ENCODE measurements around the gene C7orf57. TPM values are rescaled to one million over a fixed set of nuclear protein-coding genes. Genes with fewer than 3 reads are reported as not detected.

C7orf57 gene
- total RNA-seq, 4 donors from 2014 or later = not detected

GRCh38 chr7:48085942-48086341 is 50.6 kb downstream of the C7orf57 start:
- Histone ChIP-seq H3K36me3 (no peaks in the 10 kb centered on the region), H3K4me3 (no peak overlapping the region), H3K27me3 (no peaks in the 10 kb centered on the region), H3K4me1 (peaks cover 0 to 31% (median 0%) of the 10 kb centered on the region in 3 donors), H3K9me3 (no peaks in the 10 kb centered on the region), H3K27ac (no peak overlapping the region)
- 100% methylated on average over 1 of the region's 1 CpG; no CpG with 5 or more reads in 1 of the 2 donors for WGBS, 2 donors (ENCODE audit: low coverage in 1 of 2)
- no peak for ATAC-seq
- TF ChIP-seq CTCF (IDR thresholded peaks at IDR 0.05) (no peak), POLR2AphosphoS5 (IDR thresholded peaks at IDR 0.05) (no peak), EP300 (IDR thresholded peaks at IDR 0.05) (no peak), POLR2A (IDR thresholded peaks at IDR 0.05) (no peak)

- Histone ChIP-seq H3K4me3 (no peak overlapping the region), H3K9me3 (no peaks in the 10 kb centered on the region), H3K27me3 (no peaks in the 10 kb centered on the region), H3K27ac (peak overlapping the region in 2 of 4 donors; percentile 89 to 90), H3K36me3 (peaks cover 0 to 10% of the 10 kb centered on the region in 2 donors), H3K4me1 (peaks cover 0 to 36% (median 0%) of the 10 kb centered on the region in 3 donors)
- 70 to 72% methylated on average over 5 to 7 of the region's 7 CpGs for WGBS, 2 donors (ENCODE audit: low coverage in 1 of 2)
- ATAC-seq = no peak
- no peak for TF ChIP-seq CTCF (IDR thresholded peaks at IDR 0.05)
- TF ChIP-seq EP300 (IDR thresholded peaks at IDR 0.05) = no peak
- TF ChIP-seq POLR2AphosphoS5 (IDR thresholded peaks at IDR 0.05) = no peak
- no peak for TF ChIP-seq POLR2A (IDR thresholded peaks at IDR 0.05)
These were observed 52.0 kb downstream of the C7orf57 start for GRCh38 chr7:48087349-48087748.

GRCh38 chr7:48088559-48089045 is 53.3 kb downstream of the C7orf57 start:
- WGBS, 2 donors (ENCODE audit: low coverage in 1 of 2) = no CpG with 5 or more reads among the region's 25 CpGs
- Histone ChIP-seq H3K9me3 (no peaks in the 10 kb centered on the region), H3K27ac (peak overlapping the region; percentile 64 to 91 (median 90)), H3K4me3 (peak overlapping the region; percentile 57 to 92), H3K36me3 (peaks cover 0 to 21% of the 10 kb centered on the region in 2 donors), H3K4me1 (peaks cover 0 to 36% (median 0%) of the 10 kb centered on the region in 3 donors), H3K27me3 (no peaks in the 10 kb centered on the region)
- TF ChIP-seq CTCF (IDR thresholded peaks at IDR 0.05) = peak in 1 of 4 experiments; percentile 3
- no peak for TF ChIP-seq EP300 (IDR thresholded peaks at IDR 0.05)
- TF ChIP-seq POLR2AphosphoS5 (IDR thresholded peaks at IDR 0.05) = peak; percentile 39
- TF ChIP-seq POLR2A (IDR thresholded peaks at IDR 0.05) = no peak
- ATAC-seq = peak; percentile 88

- peak; percentile 86 for ATAC-seq
- WGBS, 2 donors (ENCODE audit: low coverage in 1 of 2) = 27 to 36% methylated on average over 4 of the region's 96 CpGs
- H3K36me3 ChIP-seq = peaks cover 0 to 29% of the 10 kb centered on the region in 2 donors
- no peaks in the 10 kb centered on the region for H3K27me3 ChIP-seq
- H3K4me3 ChIP-seq = peak within 1 kb of the TSS; percentile 57 to 92
- H3K27ac ChIP-seq = peak within 1 kb of the TSS; percentile 64 to 91 (median 90)
- TF ChIP-seq CTCF (IDR thresholded peaks at IDR 0.05) = peak in 1 of 4 experiments; percentile 19
- peak; percentile 58 for TF ChIP-seq POLR2AphosphoS5 (IDR thresholded peaks at IDR 0.05)
- peak; percentile 71 to 75 for TF ChIP-seq POLR2A (IDR thresholded peaks at IDR 0.05)
- no peak for TF ChIP-seq EP300 (IDR thresholded peaks at IDR 0.05)
- H3K9me3 ChIP-seq = no peaks in the 10 kb centered on the region
- H3K4me1 ChIP-seq = peaks cover 0 to 36% (median 0%) of the 10 kb centered on the region in 3 donors
These were observed 54.0 kb downstream of the C7orf57 start, which contains the start of gene UPP1 for GRCh38 chr7:48089046-48090003. Gene UPP1, plus strand, starts transcription at chr7:48089265. Its CDS starts 5,519 bp downstream, at chr7:48094784.

All from gastroesophageal sphincter (tissue), 4 donors.